Bladder microvascular endothelial cell (primary cell): ENCODE data around the gene MAK. TPM values are rescaled to one million over a fixed set of nuclear protein-coding genes. Genes with fewer than 3 reads are reported as not detected.

ENCODE experiments used
- total RNA-seq: library from RNA; depleted of rRNA; stranded (reverse); fragments of >200 nt; gene quantifications from 2 replicates; pipeline ENCODE4 v1.2.3, GENCODE V29; 2014

The MAK gene
- under 0.01 TPM in 1 of 2 replicates, not detected in the other for total RNA-seq

DNA sequence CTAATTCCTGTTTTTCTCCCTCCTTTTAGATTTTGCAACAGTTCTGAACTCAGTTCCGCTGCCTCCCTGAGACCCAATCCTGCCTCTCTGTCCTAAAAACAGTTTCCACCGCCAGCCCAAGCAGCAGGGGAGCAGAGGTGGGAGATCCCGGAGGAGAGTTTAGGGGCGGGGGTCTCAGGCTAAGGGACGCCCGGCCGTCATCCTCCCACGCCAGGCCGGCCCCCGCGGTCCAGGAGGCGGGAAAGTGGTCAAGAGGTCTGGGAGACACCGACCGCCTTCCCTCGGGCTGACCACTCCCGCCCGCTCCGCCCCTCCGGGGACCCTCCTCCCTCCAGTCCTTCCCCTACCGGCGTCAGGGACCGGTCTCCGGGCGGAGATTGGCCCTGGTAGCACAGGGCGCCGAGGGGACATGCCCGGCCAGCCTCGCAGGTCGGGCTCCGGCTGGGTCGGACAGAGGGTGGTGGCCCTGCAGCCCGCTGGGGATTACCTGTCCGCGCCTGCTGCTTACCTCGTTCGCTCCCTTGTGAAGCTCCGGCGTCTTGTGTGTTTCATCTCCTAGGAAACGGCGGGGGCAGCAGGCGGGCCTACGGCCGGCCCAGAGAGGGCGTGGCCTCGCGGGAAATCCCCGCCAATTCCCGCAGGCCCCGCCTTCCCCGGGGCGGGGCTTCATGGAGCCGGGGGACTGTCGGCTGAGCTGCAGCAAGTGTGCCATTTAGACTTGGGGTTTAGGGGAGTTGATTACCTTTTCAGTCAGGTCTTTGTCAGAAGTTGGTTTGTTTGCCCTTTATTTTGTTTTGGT, at the start of gene MAK:
MAK (minus strand) TSS at position 545 of the 799 bp plus-strand sequence. CDS start 7,891 bp downstream, outside the sequence.

DNA sequence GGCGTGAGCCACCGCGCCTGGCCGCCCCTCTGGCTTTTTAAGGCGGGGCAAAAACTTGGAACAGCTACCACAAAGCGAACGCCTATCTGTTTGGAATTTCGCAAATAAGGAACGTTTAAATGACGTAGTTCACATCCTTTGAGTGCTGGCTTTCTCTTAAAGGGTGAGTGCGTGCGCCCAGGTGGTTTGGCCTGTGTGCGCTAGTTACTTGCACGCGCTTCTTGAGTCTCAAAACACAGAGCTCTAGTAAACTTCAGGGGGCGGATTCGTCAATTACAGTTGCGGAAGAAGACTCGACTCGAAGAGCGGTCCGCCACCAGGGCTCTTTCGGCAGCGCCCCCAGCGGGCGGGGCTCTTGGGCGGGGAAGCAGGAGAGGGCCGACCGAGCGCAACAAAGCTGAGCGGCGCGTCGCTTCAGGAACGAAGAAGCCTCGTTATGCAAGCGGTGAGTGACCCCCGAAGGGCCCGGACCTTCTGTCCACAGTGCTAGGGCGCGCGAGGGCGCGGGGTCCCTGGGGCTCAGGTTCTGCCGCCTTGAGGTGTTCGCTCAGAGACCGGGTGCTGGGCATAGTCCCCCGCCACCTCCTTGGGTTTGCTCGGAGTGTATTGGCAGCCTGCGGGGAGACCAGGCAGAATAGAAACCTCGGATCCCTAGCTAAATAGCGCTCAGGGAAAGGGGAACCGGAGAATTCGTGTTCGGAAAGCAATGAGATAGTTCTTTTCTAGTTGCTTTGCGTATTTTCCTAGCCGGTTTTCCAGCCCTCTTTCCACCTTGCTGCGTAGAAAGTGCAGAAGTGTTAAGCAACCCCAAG, 48.6 kb upstream of the MAK start, which contains the start of gene SYCP2L:
SYCP2L (plus strand) TSS at position 362 of the 812 bp plus-strand sequence; CDS start at position 437, 75 bp downstream.

DNA sequence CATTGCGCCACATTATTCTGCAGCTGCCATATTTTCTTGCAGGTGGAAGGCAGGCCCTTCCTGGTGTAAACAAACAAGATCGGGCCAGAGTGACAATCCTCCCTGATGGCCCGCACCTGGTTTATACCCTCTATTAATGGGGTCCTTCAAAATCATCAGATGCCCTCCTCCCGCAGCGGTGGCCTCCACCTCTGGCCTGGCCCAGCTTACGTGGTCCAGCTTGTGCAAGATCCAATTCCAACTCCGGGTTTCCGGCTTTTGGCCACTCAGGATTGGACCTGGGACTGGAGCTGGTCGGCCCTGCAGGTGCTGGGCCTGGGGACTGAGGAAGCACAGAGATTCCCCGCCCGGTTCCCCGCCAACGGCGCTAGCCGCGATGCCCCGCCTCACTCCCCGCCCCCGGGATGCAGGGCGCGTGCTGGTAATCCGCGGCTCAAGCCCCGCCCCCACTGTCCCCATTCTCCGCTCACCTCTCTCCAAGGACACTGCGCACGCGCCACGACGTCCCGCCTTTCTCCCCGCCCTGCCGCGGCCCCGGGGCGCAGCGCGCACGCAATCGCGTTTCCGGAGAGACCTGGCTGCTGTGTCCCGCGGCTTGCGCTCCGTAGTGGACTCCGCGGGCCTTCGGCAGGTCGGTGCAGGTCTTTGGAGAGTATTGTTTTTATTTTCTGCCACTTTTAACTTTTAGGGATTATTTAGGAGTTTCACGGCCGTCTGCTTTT, 90.9 kb downstream of the MAK start, which contains the start of gene TMEM14B:
TMEM14B (plus strand) TSS at position 555 of the 722 bp plus-strand sequence. CDS start 1,441 bp downstream, outside the sequence.

DNA sequence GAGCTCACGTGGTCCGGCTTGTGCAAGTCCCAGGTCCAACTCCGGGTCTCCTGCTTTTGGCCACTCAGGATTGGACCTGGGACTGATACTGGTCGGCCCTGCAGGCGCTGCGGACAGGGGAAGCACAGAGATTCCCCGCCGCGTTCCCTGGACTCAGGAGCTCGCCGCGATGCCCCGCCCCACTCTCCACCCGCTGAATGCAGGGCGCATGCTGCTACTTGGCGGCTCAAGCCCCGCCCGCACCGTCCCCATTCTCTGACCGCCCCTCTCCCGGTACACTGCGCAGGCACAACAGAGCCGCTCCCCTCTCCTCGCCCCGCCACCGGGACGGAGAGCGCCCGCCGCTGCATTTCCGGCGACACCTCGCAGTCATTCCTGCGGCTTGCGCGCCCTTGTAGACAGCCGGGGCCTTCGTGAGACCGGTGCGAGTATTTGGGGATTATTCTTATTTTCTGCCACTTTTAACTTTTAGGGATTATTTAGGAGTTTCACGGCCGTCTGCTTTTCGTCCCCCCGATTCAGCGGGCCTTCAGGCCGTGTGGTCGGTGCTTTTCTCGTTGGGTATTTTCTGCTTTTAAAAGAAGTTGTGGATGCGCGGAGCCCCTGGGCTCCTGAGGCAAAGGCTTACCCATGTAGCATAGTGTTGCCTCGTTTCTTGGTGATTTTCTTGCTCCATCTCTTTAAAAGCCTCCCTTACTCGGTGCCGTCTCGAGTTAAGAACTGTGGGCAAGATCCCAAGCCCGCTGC, 115.3 kb downstream of the MAK start, which contains the start of gene TMEM14C:
TMEM14C (plus strand) TSS at position 251 of the 747 bp plus-strand sequence. CDS start 1,544 bp downstream, outside the sequence.

Other genes with a start within 250 kb of the MAK start
- 0.32 TPM in 1 of 2 replicates, not detected in the other for gene C6orf52, start 143.9 kb downstream of the MAK start, total RNA-seq
- gene PAK1IP1, start 143.6 kb downstream of the MAK start, total RNA-seq, result 9.7 and 18.8 TPM in 2 replicates
- gene TMEM14C, start 115.5 kb downstream of the MAK start, total RNA-seq, result 63.4 and 80.1 TPM in 2 replicates
- gene TMEM14B, start 90.7 kb downstream of the MAK start, total RNA-seq, result 45.7 and 54.6 TPM in 2 replicates
- not detected in 2 replicates for gene GCM2, start 43.5 kb upstream of the MAK start, total RNA-seq
- gene SYCP2L, start 48.5 kb upstream of the MAK start, total RNA-seq, result 0.13 and 0.16 TPM in 2 replicates
- gene ELOVL2, start 205.8 kb upstream of the MAK start, total RNA-seq, result not detected in 2 replicates